GM18873 (cell line): ENCODE data around the gene SDHAF1.
A peak's percentile ranks its signal among the peaks of the same experiment; 100 is the strongest.
"Not testable (repeated sequence)": the region's sequence is repeated elsewhere in the genome, so short reads cannot be mapped to it uniquely, and the experiment has no call there.

Experiments
- ATAC-seq: cut with Tn5 transposase; IDR thresholded peaks from one replicate; pipeline ENCODE4 v1.9.1; 2021; ENCODE audit warnings: mild to moderate bottlenecking, moderate library complexity, moderate number of reproducible peaks; ENCODE audit not compliant: unreplicated experiment, low FRiP score

SDHAF1 gene

GRCh38 chr19:36014012-36014924, 19.3 kb downstream of the SDHAF1 start, which contains the start of gene ALKBH6:
TSS of gene ALKBH6 (minus strand) at chr19:36014213. CDS start at chr19:36013397, 816 bp downstream.
- ATAC-seq, result peak; percentile 91

DNA sequence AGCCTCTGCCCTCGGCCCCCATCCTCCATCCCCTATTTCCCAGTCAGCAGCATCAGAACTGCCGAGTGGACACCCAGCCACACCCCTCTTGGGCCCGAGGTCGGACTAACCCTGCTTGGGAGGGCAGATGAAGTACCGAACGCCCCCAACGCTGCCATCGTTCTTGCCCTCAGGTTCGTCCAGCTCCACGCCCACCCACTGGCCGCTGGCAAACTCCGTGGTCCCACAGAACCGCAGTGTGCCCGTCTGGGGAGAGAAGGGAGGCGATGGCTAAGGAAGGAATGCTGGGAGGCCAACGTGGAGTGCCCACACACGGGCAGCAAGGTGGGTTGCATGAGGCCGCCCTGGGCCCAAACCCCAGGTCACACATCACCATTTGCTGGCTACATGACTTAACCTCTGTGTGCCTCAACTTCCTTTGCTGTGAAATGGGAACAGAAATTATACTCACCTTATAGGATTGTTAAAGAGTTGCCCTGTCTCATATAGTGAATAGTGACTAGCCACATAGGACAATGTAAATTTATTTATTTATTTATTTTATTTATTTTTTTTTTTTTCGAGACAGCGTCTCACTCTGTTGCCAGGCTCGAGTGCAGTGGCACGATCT, 24.2 kb downstream of the SDHAF1 start:
- no peak for ATAC-seq

DNA sequence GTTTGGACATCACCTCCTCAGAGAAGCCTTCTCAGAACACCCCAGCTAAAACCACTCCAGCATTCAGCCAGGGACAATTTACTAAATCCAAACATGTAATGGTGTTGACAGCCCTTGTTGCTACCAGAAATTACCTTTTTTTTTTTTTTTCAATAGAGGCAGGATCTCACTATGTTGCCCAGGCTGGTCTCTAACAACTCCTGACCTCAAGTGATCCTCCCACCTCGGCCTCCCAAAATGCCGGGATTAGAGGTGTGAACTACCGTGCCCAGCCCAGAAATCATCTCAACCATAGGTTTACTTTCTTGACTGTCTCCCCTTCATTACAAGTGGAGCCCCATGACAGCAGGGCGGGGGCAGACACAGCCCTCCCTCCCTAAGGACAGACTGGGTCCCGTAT, 28.4 kb downstream of the SDHAF1 start:
- ATAC-seq, result no peak

- ATAC-seq, result no peak
Observed at GRCh38 chr19:36025541-36025940, 30.6 kb downstream of the SDHAF1 start.

DNA sequence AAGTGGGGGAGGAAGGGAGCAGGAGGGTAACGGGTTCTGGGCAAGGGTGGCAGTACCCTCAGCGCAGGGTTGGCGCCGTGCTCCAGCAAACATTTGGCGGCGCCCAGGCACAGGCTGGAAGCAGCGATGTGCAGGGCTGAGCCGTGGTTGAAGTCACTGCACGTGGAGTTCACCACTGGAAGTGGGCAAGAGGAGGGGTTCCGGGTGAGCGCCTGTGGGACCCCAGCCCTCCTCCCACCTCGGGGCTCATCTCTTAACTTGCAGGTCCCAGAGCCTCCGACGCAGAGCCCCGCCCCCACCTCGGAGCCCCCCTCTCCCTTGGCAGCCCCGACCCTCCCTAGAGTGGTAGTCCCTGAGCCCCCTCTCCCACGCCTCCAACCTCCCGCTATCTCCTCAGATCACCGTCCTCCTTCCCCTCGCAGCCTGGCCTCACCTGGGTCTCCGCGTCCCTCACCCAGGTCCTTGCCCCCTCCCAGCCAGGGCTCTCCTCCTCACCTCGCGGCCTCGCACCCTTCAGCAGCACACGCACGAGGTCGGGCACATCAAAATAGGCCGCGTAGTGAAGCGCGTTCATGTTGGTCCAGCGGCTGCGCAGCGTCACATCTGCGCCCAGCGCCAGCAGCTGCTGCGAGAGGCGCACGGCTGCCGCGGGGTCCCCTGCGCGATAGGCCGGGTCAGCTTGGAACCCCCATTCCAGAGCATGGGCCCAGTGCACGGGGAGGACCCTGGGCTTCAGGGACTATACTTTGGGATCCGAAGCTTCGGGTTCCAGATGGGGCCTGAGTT, 31.3 kb downstream of the SDHAF1 start:
- no peak for ATAC-seq

- no peak for ATAC-seq
Observed at GRCh38 chr19:36027696-36028095, 32.7 kb downstream of the SDHAF1 start.

GRCh38 chr19:36028313-36029041, 33.5 kb downstream of the SDHAF1 start:
- ATAC-seq, result no peak

- ATAC-seq, result no peak
Observed at GRCh38 chr19:36030264-36031148, 35.5 kb downstream of the SDHAF1 start.

- ATAC-seq, result no peak
Observed at GRCh38 chr19:36031308-36031707, 36.3 kb downstream of the SDHAF1 start.

DNA sequence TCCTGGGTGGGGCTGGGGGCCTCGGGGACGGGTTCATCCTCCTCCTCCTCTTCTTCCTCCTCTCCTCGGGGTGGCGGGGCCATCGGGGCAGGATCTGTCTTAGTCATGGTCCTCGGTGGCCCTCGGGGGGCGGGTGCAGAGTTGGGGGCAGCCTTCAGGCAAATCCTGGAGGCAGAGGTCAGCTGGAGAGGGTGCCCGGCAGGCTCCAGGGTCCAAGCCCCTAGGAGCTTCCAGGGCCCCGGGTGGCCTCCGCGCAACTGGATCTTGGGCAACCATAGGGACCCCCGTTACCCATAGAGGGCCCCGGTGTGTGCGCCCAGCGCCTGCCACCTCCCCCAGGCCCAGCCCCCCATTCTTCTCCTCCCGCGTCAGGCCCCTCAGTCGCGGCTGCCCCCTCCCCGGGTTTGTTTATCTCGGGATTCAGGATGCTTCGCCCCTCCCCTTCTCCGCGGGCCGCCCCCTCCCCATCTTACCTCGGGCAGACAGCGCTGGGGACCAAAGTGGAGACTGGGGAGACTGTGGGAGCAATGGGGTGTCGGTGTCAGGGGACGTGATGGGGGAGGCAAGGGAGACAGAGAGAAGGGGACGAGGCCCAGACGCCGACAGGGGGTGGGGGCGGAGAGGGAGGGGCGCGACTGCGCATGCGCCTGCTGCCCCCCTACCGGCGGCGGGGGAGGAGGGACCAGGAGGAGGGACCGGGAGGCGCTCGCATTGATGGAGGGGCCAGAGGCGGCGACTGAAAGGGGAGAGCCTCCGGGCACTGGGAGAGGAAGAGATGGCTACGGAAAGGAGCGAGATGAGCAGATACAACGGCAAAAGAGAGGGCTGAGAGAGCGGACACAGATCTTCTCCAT, 37.5 kb downstream of the SDHAF1 start, which contains the start of gene CLIP3:
CLIP3 (minus strand) TSS at position 623 of the 854 bp plus-strand sequence; CDS start at position 107, 516 bp downstream.
- no peak for ATAC-seq

DNA sequence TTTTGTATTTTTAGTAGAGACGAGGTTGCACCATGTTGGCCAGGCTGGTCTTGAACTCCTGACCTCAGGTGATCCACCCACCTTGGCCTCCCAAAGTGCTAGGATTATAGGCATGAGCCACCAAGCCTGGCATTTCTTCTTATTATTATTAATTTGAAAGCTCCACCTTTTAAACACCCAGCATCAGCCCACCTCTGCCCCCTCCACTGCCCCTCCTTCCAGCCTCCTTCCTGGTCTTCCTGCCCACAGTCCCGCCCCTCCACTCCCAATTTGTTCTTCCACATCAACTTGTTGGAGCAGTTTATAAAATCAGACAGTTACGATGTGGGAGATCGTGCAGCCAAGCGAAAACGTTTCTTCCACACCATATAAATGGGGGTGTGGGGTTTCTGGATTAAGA, 45.5 kb downstream of the SDHAF1 start:
- ATAC-seq, result no peak

DNA sequence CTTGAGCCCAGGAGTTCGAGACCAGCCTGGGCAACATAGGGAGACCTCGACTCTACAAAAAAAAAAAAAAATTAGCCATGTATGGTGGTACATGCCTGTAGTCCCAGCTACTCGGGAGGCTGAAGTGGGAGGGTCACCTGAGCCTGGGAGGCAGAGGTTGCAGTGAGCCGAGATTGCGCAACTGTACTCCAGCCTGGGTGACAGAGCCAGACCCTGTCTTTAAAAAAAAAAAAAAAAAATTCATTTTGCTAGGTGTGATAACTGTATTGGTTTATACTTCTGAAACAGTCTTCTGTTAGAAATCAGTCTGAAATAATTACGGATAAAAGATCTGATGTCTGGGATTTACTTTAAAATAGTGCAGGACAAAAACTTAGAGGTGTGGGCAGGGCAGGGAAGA, 46.1 kb downstream of the SDHAF1 start:
- ATAC-seq, result not testable (repeated sequence)

DNA sequence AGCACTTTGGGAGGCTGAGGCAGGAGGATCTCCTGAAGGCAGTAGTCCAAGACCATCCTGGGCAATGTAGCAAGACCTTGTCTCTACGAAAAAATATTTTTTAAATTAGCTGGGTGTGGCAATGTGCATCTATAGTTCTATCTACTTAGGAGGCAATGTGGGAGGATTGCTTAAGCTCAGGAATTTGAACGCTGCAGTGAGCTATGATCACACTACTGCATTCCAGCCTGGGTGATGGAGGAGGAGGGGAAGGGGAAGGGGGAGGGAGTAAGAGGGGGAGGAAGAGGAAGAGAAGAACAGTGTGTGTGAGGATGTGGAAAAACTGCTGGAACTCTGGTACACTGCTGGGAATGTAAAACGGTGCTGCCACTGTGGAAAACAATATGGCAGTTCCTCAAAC, 46.8 kb downstream of the SDHAF1 start:
- ATAC-seq, result no peak

- no peak for ATAC-seq
Observed at GRCh38 chr19:36043952-36044351, 49.0 kb downstream of the SDHAF1 start.
